A549 (cell line): ENCODE data around the gene PRSS12.

Experiments
- JUNB ChIP-seq: fragments of >200 bp; sonication (Bioruptor Twin); formaldehyde crosslinking; IDR thresholded peaks from 2 replicates; pipeline ENCODE4 v1.6.1; 2016
- POLR2A ChIP-seq: IDR thresholded peaks from 2 replicates; pipeline ENCODE4 v1.6.1; 2012; ENCODE audit warnings: mild to moderate bottlenecking, low read length
- RARB ChIP-seq: fragments of 250-450 bp; sonication (Bioruptor Pico); IDR thresholded peaks from 2 replicates; pipeline ENCODE4 v1.8.0; 2021; ENCODE audit warnings: mild to moderate bottlenecking, moderate library complexity
- TF ChIP-seq, protein P1 (sequence below): fragments of >200 bp; sonication (Bioruptor Twin); formaldehyde crosslinking; IDR thresholded peaks from 3 replicates; pipeline ENCODE4 v1.5.1; 2016
- TF ChIP-seq, protein P2 (sequence below): fragments of 450-650 bp; IDR thresholded peaks from 2 replicates; pipeline ENCODE4 v1.6.1; 2014; ENCODE audit warnings: antibody characterized with exemption

DNA sequence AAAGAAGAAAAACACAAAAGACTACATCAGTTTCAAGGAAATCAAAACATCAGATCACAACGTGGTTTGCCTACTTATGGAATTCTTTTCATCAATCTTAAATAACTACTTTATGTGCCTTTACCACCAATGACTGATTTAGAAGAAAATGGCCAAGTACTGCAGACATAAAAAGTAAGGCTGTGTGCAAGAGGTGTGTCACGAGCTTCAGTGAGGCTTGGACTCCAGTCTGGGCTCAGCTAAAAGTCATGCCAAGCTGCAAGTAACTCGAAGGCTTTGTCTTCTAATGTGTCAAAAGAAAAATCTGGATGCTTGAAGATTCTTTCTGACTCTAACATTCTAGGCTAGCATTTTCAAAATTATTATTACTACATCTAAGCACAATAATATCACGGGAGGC, 17.0 kb downstream of the PRSS12 start:
- TF ChIP-seq, protein P1, sequence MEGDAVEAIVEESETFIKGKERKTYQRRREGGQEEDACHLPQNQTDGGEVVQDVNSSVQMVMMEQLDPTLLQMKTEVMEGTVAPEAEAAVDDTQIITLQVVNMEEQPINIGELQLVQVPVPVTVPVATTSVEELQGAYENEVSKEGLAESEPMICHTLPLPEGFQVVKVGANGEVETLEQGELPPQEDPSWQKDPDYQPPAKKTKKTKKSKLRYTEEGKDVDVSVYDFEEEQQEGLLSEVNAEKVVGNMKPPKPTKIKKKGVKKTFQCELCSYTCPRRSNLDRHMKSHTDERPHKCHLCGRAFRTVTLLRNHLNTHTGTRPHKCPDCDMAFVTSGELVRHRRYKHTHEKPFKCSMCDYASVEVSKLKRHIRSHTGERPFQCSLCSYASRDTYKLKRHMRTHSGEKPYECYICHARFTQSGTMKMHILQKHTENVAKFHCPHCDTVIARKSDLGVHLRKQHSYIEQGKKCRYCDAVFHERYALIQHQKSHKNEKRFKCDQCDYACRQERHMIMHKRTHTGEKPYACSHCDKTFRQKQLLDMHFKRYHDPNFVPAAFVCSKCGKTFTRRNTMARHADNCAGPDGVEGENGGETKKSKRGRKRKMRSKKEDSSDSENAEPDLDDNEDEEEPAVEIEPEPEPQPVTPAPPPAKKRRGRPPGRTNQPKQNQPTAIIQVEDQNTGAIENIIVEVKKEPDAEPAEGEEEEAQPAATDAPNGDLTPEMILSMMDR = no peak
- TF ChIP-seq, protein P2, sequence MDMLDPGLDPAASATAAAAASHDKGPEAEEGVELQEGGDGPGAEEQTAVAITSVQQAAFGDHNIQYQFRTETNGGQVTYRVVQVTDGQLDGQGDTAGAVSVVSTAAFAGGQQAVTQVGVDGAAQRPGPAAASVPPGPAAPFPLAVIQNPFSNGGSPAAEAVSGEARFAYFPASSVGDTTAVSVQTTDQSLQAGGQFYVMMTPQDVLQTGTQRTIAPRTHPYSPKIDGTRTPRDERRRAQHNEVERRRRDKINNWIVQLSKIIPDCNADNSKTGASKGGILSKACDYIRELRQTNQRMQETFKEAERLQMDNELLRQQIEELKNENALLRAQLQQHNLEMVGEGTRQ = no peak
- TF ChIP-seq JUNB (no peak), RARB (CRISPR knock-in tag) (no peak), POLR2A (no peak)
